GM18909 (cell line): ENCODE data around the gene PDGFB.
A peak's percentile ranks its signal among the peaks of the same experiment; 100 is the strongest.

Experiments used
- ATAC-seq: cut with Tn5 transposase; IDR thresholded peaks from one replicate; pipeline ENCODE4 v1.9.1; 2021; ENCODE audit warnings: mild to moderate bottlenecking; ENCODE audit not compliant: unreplicated experiment, poor library complexity

PDGFB gene

DNA sequence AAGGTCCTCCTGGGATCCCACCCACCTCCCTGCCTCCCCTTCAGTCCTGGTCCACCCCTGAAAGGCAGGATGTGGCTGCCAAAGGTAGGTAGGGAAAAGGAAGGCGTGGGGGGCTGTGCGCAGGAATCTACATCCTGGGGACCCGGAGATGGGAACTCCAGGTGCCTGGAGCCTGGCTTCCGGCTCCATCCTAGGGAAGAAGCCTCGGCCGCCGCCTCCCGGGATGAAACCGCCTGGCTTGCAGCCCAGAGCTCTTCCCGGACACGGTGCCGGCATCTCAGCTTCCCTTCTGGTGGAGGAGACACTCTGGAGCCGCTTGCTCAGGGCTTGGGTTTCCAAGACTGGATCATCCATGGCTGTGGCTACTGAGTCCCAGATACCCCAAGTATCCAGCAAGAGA lies 33.3 kb upstream of the PDGFB start:
- ATAC-seq, result no peak

DNA sequence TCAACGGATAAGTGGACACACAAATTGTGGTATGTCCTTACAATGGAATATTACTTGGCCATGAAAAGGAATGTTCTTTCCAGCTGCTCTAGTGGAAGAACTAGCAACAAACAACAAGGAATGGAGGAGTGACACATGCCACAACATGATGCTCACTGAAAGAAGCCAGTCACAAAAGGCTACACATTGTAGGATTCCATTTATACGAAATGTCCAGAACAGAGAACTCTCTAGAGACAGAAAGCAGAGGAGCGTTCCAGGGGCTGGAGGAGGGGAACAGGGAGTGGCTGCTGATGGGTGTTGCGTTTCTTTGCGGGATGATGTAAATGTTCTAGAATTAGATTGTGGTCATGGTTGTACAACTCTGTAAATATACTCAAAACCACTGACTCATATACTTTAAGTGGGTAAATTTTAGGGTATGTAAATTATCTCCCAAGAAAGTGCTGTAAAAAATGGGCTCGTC lies 32.4 kb upstream of the PDGFB start:
- no peak for ATAC-seq

DNA sequence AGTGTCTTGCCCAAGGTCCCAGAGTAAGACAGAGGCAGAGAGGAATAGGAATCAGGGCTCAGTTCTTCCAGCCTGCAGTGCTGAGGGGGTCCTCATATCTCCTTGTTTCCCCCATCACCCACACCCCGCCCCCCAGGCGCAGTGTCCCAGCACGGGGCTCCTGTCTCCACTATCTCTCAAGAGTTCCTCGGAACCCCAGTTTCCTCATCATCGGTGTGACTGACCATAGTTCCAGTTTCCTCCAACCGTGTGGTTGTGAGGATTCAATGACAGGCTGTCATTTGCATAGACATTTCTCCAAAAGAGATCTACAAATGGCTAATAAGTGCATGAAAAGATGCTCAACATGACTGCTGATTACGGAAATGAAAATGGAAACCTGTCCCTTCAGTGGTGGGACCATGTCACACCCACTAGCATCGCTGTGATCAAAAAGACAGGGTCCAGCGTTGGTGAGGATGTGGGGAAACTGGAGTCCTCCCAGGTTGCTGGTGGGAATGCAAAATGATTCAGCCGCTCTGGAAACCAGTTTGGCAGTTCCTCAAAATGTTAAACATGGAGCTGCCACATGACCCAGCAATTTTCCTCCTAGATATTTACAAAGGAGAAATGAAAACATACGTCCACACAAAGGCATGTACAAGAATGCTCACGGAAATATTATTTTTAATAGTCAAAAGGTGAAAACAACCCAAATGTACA lies 31.8 kb upstream of the PDGFB start:
- ATAC-seq, result no peak

DNA sequence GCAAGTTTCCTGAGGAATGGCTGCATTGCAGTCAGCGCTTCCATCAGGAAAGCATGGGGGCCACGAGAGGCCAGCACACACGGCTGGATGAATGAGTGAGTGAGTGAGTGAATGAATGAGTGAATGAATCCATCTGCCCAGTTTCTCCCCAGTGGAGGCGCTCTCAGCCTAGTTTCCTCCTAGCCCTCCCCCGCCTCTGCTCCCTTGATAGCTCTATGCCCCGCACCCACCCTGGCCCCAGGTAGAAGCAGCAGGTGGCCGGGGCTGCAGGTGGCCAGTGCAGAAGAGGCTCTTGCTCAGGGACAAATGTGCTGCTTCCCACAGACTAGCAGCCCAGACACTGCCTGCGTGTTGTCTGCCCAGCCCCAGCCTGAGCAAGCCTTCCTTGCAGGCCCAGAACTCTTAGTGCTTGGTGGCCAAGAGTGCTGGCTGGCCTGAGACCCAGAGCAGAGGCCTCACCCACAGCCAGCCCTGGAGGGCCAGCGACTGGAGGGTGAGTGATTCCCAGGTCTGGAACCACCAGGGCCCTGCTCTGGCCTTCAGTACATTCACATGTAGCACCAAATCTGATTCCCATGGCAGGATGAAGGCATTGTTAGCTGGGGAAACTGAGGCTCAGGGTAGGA lies 31.1 kb upstream of the PDGFB start:
- ATAC-seq, result no peak

DNA sequence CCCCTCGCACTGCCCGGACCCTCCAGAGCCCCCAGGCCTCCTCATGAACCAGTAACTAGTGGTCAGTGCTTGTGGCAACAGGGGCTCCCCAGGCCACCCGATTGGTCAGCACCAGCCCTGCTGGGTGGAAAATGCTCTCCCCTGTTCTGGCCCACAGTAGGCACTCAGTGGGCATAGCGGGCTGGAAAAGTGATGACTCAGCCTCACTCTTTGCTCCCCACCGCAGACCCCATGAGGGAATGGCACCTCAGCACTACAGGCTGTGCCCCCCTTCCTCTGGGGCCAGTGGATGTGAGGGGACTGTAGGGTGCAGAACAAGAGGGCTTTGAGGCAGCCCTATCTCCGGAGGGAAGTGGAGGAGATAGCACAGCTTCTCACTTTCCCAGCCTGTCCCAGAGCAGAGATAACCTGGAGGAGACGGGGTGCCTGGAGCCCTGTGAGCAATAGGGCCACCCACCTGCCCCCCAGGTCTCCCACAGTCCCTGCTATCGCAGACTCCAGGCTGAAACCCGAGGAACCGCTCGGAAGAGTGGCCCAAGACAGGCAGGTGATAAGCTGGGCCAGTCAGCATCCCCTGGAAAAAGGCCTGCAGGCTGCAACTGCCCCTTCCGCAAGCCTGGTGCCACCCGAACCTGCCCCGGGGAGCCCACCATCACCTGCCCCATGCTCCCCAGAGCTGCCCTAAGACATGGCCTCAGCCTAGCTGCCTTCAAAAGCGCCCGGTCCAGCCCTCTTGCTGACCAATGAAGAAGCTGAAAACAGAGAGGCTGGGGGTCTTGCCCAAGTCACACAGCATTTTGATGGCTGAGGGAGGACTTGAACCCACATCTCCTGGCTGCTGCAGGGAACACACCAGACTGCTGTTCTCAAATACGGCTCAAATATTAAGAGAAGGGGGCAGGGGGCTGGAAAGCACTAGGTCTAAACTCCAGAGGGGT lies 29.4 kb upstream of the PDGFB start:
- no peak for ATAC-seq

DNA sequence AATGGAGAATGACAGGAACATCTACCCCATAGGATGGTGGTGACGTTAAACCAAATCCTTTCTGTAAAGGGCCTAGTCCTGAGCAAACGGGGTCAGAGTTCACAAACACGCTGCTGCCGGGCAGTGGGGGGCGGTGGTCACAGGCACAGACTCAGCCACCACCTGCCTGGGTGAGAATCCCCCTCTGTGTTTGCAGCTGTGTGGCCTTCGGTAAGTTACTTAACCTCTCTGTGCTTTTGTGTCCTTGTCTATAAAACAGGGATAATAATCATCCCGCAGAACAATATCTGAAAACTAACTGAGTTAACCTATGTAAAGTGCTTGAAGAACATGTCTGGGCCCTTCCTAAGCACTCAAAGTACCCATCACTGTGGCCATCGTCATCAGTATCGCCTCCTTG lies 26.0 kb upstream of the PDGFB start:
- ATAC-seq, result no peak

DNA sequence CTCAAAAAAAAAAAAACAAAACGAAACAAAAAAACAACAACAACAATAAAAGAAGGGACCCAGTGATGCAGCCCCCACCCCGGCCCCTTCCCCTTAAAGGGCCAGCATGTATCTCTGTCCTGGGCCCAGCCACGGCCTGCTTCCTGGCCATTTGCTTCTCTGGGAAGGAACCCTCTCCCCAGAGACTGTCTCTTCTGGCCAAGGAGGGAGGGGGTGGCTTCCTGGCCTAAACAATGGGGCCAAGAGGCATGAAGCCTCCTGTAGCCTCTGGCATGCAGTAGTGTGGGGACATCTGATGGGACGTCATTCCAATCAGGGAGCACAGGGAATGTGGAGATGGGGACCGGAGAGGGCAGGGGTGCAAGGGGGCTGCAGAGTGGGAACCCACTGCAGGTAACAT lies 25.5 kb upstream of the PDGFB start:
- no peak for ATAC-seq

DNA sequence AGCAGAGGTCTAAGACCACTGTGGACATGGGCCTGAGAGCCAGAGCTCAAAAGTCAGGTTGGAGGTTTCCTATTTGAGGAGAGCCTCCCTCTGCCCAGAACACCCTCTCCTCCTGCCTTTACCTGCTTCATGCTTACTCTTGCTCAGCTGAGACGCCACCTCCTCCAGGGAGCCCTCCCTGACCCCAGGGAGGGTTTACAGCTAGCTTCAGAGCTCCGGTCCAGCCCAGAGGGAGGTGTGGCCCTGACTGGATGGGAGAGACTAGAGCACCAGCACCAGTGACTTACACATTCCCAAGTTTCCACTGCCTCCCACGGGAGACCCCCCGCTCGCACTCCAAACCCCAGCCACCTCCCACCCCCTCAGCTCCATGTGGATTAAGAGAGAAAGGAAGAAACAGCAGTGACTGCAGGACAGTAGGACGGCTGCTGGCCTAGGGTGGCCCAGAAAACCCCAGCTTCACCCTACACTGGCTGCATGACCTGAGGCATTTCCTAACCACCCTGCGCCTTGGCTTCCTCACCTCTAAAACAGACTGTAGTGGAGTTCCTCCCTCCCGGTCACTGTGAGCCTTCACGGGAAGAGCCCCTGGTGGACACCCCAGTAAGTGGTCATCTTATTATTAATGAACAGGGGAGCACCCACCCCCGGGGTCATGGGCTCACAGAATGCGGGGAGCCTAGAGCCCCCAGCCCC lies 24.5 kb upstream of the PDGFB start:
- no peak for ATAC-seq

DNA sequence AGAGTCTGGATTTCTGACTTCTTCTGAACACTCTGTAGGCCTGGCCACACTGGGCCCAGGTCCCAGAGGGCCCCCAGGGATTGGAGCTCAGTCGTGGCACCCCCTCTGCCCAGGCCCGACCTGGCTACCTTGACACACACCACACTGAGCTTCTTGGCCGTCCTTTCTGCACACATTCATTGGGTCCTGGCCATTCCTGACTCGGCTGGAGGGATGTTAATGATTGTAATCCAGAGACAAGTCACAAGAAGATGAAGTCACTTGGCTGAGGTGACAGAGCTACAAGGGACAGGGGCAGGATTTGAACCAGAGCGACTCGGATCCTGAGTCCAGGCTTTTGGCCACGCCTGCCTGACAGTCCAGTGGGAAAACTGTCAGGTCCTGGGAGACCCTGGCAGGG lies 23.9 kb upstream of the PDGFB start:
- no peak for ATAC-seq

DNA sequence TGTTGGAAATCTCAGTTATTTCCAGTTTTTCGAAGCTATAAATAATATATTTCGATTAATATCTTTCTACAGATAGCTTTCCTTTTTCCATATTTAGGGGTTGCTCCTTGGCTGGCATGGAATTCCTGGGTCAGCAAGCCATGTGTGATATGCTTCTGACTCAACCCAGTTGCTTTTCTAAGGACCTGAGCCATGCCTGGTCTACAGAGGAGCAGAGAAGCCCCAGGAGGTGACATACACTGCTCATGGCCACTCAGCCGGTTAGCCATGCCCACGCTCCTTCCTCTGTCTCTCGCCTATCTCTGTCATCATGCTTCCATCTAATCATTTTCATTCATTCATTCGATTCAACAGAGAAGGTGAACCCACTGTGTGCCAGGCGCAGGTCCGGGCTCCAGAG lies 23.2 kb upstream of the PDGFB start:
- ATAC-seq, result no peak

DNA sequence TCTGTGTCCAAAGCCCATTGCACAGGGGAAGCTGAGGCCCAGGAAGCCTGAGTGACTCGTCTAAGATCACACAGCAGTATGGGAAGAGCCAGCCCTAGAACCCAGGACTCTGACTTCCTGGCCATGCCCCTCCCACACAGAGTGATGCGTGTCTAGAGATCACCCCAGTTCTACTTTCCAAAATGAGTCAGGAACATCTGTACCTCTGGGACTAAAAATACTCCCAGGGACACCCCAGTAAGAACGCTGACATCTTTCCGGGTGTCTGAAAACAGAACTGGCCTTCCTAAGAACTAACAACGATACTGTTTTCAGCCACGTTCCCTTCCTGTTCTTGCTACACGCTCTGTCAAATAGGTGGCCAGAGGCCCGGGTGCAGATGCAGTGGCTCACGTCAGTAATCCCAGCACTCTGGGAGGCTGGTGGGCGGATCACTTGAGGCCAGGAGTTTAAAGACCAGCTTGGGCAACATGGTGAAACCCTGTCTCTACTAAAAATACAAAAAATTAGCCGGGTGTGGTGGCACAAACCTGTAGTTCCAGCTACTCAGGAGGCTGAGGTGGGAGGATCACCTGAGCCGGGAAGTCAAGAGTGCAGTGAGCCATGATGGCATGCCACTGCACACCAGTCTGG lies 21.7 kb upstream of the PDGFB start:
- peak; percentile 63 for ATAC-seq

DNA sequence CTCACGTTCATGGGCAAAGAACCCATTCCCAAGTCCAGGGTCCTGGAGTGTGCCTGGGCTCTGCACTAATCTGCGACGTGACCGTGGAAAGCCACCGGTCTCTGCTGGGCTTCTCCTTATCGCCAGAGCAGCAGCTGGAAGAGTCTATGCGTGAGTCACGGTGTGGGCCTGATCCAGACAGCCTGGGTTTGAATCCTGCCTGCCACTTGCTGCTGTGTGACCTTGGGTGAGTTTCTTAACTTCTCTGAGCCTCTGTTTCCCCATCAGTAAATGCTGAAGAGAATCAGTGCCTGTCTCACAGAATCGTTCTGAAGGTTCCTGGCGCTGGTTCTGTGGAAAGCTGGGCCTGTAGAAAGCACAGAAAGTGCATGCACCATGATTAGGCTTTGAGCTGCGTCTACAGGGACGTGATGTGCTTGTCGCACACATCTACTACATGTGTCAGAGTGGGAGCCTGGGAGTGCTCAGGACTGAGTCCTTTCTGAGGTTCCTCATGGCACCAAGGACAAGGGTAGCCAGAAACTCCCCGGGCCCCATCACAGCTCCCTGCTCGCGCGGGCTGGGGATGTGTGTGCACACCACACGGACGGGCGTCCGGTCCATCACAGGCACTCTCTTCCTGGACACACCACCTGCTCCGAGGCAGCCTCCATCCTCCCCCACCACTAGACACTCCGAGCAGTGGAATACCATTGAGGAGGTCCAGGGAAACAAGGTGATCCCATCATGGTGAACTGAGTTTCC lies 20.5 kb upstream of the PDGFB start:
- no peak for ATAC-seq

DNA sequence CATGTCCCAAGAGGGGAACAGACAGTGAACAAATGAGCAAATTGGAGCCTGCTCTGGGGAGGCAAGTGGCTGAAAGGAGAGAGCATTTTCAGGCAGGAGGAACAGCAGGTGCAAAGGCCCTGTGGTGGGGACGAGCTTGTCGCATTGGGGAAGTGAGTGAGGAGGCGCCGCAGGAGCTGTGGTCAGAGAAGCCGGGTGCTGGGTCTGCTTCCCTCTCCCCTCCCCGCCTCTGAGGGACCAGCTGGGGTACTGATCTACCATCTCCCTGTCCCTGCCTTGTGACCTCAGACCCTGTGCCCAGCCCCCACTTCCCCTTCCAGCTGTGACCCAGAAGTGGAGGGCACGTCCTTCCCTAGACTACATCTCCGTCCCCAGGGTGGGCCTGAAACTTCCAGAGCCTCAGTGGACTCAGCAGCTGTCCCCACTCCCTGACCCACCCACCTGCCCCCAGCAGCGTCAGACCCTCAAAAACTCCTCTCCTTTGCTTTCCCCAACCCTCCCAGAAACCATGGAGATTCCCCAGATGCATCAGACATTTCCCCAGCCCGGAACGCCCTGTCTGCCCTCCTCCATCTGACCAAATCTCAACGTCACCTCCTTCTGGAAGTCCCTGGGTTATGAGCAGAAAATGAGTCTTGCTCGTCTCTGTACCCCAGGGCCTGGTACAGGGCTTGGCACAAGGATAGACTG lies 19.7 kb upstream of the PDGFB start:
- ATAC-seq, result no peak

DNA sequence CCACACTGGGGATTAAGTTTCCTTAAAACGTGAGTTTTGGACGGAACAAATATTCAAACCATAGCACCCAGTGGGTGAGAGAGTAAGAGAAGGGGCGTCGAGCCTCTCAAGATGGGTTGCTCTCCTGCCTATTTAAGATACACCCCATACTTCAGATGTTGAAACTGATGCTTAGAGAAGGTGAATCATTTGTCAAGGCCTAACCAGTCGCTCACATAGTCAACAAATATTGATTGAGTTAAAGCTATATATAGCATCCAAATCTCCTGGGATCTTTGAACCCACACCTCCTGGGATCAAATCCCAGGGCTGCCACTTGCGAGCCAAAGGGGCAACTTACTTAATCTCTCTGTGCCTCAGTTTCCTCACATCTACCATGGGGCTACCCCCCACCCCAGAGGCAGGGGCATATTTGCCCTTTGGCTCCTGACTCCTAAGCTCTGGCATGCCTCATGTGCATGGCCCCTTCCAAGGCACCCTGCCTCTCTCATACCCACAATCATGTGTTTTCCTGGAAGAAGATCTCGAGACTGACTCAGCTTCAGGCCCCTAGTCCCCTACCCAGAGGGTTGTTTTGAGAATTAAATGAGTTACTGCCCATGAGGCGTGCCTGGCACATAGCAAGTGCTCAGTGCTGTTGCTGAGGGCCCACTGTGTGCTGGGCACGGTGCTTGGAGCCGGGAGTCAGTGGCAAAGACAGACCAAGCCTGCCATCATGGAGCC lies 19.0 kb upstream of the PDGFB start:
- ATAC-seq, result no peak

DNA sequence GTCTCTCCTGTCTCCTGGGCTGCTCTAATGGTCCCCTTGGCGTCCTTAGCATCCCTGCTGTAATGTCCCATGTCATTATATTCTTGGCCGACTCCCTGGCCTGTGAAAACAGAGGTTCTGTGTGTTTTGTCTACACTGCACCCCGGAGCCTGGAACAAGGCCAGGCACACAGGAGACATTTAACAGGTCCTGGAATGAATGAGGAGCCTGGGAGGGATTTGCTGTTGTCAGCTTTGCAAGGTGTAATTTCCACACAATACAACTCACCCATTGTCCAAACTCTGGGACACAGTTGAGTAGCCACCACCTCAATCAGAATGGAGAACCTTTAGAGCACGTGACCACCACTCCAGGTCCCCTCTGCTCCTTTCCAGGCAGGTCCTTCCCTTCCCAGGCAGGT lies 14.9 kb upstream of the PDGFB start:
- ATAC-seq, result no peak

DNA sequence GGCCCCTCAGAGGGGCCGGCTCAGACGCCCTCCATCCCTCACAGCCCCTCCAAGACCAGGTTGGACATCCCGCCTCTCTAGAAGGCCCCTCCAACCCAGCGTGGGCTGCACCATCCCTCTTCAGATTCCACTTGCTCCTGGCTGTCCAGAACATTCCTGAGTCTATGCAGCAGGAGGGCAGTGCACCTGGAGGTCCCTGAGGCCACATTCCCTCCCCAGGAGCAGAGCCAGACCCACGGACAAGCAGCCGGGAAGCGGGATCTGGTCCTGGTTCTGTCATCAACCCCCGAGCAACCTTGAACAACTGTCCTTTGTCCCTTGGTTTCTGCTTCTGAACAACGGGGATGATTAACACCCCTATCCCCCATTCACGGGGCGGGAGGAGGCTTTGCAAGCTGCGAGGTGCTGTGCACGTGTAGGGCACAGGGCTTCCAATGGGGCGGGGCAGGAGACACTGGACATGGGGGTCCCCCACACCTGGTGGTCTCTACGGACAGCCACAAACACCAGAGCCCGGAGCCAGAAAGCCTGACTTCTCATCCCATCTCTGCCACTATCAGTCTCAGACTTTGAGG lies 13.2 kb upstream of the PDGFB start:
- ATAC-seq, result no peak

DNA sequence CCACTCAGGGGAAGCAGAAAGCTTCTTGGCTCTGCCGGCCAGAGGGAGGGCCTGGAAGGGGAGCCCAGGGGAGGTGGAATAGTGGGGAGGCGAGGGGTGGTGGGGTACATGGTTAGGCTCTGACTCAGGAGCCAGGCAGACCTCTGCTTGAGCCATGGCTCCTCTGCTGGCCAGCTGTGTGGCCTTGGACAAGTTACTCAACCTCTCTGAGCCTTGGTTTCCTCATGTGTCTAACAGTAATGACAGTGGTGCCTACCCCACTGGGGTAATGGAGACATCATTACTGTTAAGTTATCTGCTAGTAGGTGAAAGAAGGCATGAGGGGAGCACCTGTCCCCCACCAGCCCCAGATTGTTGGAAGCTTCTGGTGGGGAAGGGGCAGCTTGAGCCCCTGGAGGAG lies 12.2 kb upstream of the PDGFB start:
- ATAC-seq, result no peak

DNA sequence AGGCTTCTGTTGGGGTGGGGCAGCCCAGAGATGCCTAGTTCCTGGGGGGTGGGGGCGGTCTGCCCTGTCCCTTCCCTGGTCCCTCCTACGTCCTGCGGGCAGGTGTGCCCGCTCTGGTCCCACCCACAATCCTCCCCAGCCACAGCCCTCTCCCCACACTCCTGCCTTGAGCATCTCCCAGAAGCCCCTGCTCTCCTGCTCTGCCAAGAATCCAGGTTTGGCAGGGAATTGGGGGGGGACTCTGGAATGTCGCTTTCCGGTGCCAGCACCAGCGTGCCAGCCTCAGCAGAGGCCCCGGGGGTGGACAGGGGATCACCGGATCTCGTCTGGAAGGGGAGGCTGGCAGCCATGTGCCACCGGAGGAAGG lies 11.4 kb upstream of the PDGFB start:
- ATAC-seq, result no peak
